ENCODE data around the gene PCLO. TPM values are rescaled to one million over a fixed set of nuclear protein-coding genes. Genes with fewer than 3 reads are reported as not detected.

PCLO gene
- total RNA-seq, 6 donors from 2014 or later = 3.0 to 19.8 (median 8.6) TPM

DNA sequence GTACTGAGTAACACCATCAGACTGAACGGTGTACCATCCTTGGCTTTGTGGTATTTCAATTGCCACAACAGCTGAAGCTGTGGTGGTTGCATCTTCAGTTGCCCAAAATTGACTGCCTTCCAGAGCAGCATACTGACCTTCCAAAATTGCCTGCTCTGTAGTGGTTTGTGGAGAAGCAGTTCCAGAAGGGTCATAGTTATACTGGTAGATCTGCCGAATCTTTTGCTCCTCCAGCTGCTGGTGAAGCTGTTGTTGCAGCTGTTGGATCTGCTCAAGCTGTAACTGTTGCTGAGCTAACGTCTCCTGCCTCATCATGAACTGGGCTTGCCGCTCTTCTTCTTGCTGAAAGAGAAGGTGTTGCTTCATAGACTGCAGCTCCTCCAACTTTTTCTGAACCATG, 212.2 kb downstream of the PCLO start:
- DNase-seq = no peak
- Histone ChIP-seq H3K4me3 (no peak overlapping the region), H3K9me3 (no peaks in the 10 kb centered on the region), H3K4me1 (no peaks in the 10 kb centered on the region), H3K36me3 (no peaks in the 10 kb centered on the region), H3K27me3 (no peaks in the 10 kb centered on the region), H3K27ac (no peak overlapping the region)
- ATAC-seq (ENCODE audit: low FRiP score in 2 of 2) = no peak
- TF ChIP-seq, protein P1, sequence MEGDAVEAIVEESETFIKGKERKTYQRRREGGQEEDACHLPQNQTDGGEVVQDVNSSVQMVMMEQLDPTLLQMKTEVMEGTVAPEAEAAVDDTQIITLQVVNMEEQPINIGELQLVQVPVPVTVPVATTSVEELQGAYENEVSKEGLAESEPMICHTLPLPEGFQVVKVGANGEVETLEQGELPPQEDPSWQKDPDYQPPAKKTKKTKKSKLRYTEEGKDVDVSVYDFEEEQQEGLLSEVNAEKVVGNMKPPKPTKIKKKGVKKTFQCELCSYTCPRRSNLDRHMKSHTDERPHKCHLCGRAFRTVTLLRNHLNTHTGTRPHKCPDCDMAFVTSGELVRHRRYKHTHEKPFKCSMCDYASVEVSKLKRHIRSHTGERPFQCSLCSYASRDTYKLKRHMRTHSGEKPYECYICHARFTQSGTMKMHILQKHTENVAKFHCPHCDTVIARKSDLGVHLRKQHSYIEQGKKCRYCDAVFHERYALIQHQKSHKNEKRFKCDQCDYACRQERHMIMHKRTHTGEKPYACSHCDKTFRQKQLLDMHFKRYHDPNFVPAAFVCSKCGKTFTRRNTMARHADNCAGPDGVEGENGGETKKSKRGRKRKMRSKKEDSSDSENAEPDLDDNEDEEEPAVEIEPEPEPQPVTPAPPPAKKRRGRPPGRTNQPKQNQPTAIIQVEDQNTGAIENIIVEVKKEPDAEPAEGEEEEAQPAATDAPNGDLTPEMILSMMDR (IDR thresholded peaks at IDR 0.05) = no peak
- TF ChIP-seq POLR2AphosphoS5 (IDR thresholded peaks at IDR 0.05) = no peak
- TF ChIP-seq POLR2A (IDR thresholded peaks at IDR 0.05) = no peak
- TF ChIP-seq EP300 (IDR thresholded peaks at IDR 0.05) = no peak
- 84 to 94% methylated on average over 4 of the region's 4 CpGs for WGBS, 2 donors

DNA sequence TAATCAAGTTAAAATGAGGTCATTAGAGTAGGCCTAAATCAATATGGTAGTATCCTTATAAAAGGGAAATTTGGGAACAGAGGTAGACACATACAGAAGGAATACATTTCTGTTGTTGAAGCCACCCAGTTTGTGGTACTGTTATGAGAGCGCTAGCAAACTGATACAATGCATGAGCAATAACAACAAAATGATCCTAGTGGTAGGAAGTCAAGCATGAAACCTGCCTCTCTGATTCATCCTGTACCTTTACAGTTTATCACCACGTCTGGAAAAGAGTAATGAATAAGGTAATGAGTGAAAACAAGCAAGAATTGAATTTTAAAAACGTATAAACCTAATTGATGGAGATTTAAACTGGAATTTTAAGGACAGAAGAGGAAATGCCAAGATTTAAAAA, 217.2 kb downstream of the PCLO start:
- H3K27ac ChIP-seq = no peak overlapping the region
- H3K4me1 ChIP-seq = no peaks in the 10 kb centered on the region
- 69 to 73% methylated on average over 3 of the region's 3 CpGs for WGBS, 2 donors
- no peak overlapping the region for H3K4me3 ChIP-seq
- no peaks in the 10 kb centered on the region for H3K36me3 ChIP-seq
- H3K27me3 ChIP-seq = no peaks in the 10 kb centered on the region
- ATAC-seq (ENCODE audit: low FRiP score in 2 of 2) (no peak), DNase-seq (no peak)
- TF ChIP-seq, protein P1 (IDR thresholded peaks at IDR 0.05) = no peak
- no peak for TF ChIP-seq POLR2A (IDR thresholded peaks at IDR 0.05)
- TF ChIP-seq POLR2AphosphoS5 (IDR thresholded peaks at IDR 0.05) = no peak
- no peaks in the 10 kb centered on the region for H3K9me3 ChIP-seq

DNA sequence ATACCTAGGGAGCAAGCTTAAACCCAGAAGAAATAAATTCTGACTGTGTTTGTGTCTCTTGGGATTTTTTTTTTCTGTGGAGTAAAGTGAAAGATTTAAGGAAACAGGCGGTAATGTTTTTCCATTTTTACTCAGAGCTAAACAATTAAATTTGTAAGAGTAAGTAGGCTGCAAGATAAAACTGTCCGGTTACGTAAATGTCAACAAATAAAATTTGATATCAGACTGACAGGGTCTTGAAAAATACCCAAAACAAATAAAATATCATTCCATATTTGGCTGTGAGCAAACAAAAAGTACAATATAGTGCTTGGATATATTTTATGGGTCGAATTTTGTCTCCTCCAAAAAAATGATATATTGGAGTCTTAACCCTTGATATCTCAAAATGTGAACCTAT, 217.6 kb downstream of the PCLO start:
- Histone ChIP-seq H3K9me3 (no peaks in the 10 kb centered on the region), H3K36me3 (no peaks in the 10 kb centered on the region), H3K27ac (no peak overlapping the region), H3K4me1 (no peaks in the 10 kb centered on the region), H3K4me3 (no peak overlapping the region), H3K27me3 (no peaks in the 10 kb centered on the region)
- DNase-seq = no peak
- no peak for TF ChIP-seq POLR2AphosphoS5 (IDR thresholded peaks at IDR 0.05)
- TF ChIP-seq, protein P1 (IDR thresholded peaks at IDR 0.05) = no peak
- no peak for TF ChIP-seq EP300 (IDR thresholded peaks at IDR 0.05)
- TF ChIP-seq POLR2A (IDR thresholded peaks at IDR 0.05) = no peak
- ATAC-seq (ENCODE audit: low FRiP score in 2 of 2) = no peak
- WGBS, 2 donors = 63 to 76% methylated on average over 4 of the region's 4 CpGs

DNA sequence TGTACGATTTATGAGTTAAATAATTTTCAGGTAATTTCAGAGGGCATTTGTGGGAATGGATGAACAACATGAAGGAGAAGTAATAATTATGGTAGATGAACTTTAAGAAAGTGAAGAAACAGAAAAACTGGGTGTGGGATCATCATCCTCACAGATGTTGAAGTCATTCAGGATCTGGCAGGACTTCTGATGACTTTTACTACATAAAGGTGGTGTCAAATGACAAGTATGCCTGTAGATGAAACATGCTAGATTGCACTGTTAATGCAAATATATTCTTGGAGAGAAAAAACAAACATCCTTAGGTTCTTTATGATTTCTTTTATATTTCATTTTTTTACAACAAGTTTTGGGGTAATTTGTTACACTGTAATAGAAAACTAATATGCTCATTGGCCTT, 230.2 kb downstream of the PCLO start:
- no peak for TF ChIP-seq EP300 (IDR thresholded peaks at IDR 0.05)
- TF ChIP-seq POLR2A (IDR thresholded peaks at IDR 0.05) = no peak
- TF ChIP-seq, protein P1 (IDR thresholded peaks at IDR 0.05) = no peak
- no peak for TF ChIP-seq POLR2AphosphoS5 (IDR thresholded peaks at IDR 0.05)
- no peak overlapping the region for H3K27ac ChIP-seq
- H3K4me1 ChIP-seq = no peaks in the 10 kb centered on the region
- no peak for ATAC-seq (ENCODE audit: low FRiP score in 2 of 2)
- no peak overlapping the region for H3K4me3 ChIP-seq
- H3K27me3 ChIP-seq = no peaks in the 10 kb centered on the region
- 74 to 90% methylated on average over 1 of the region's 1 CpG for WGBS, 2 donors
- H3K9me3 ChIP-seq = no peaks in the 10 kb centered on the region
- no peak for DNase-seq
- H3K36me3 ChIP-seq = no peaks in the 10 kb centered on the region

DNA sequence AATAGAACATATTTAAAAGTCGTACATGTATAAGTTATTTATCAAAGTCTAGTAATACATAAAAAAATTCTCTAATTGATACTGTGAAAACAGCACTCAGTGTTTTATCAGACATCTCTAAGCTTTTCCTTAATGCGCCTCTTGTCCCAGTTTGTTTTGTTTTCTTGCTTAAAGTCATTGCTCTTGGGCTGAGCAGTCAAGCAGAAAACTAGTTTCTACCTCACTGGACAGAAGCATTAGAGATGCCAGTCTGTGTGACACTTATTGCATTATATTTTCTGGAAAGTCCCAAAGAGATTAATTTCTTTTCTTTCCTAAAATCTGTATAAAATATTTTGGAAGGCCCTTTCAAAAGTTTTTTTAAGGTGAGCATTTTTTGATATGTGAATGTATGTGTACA, 236.2 kb downstream of the PCLO start:
- 62 to 72% methylated on average over 2 of the region's 2 CpGs for WGBS, 2 donors
- no peak for TF ChIP-seq EP300 (IDR thresholded peaks at IDR 0.05)
- TF ChIP-seq POLR2AphosphoS5 (IDR thresholded peaks at IDR 0.05) = no peak
- no peak for TF ChIP-seq POLR2A (IDR thresholded peaks at IDR 0.05)
- TF ChIP-seq, protein P1 (IDR thresholded peaks at IDR 0.05) = no peak
- no peaks in the 10 kb centered on the region for H3K9me3 ChIP-seq
- H3K4me3 ChIP-seq = no peak overlapping the region
- ATAC-seq (ENCODE audit: low FRiP score in 2 of 2) = no peak
- H3K27ac ChIP-seq = no peak overlapping the region
- DNase-seq = no peak
- H3K36me3 ChIP-seq = no peaks in the 10 kb centered on the region
- H3K4me1 ChIP-seq = no peaks in the 10 kb centered on the region
- no peaks in the 10 kb centered on the region for H3K27me3 ChIP-seq
